Liver (tissue), 9 donors: Measurements from ENCODE around the gene HAAO. TPM values are rescaled to one million over a fixed set of nuclear protein-coding genes. Genes with fewer than 3 reads are reported as not detected.

ENCODE experiments used
- DNase-seq: peaks from one replicate; pipeline ENCODE4 v3.0.0-alpha.2; 2017; ENCODE audit warnings: low spot score
- H3K27ac ChIP-seq, 2 donors: one replicate each; pipeline ENCODE4 v1.7.0; 2013; ENCODE audit warnings: inconsistent platforms in 2 of 2, low read length in 2 of 2, control low read depth in 1 of 2, low read depth in 1 of 2, mild to moderate bottlenecking in 1 of 2
- H3K27me3 ChIP-seq, 4 donors: one replicate each; pipeline versions ENCODE4 v1.6.1 to v1.7.0; 2013; ENCODE audit warnings: low read length in 3 of 4, inconsistent platforms in 1 of 4, mild to moderate bottlenecking in 1 of 4, moderate library complexity in 1 of 4; ENCODE audit not compliant: control insufficient read depth in 4 of 4, insufficient read depth in 4 of 4
- H3K36me3 ChIP-seq, 4 donors: one replicate each; pipeline versions ENCODE4 v1.6.1 to v1.7.0; 2013; ENCODE audit warnings: low read length in 3 of 4, mild to moderate bottlenecking in 3 of 4, low read depth in 1 of 4, moderate library complexity in 1 of 4; ENCODE audit not compliant: control insufficient read depth in 4 of 4, insufficient read depth in 3 of 4
- H3K4me1 ChIP-seq, 4 donors: one replicate each; pipeline versions ENCODE4 v1.6.1 to v1.7.0; 2013; ENCODE audit warnings: low read length in 3 of 4, mild to moderate bottlenecking in 3 of 4, moderate library complexity in 1 of 4; ENCODE audit not compliant: control insufficient read depth in 4 of 4, insufficient read depth in 4 of 4
- H3K4me3 ChIP-seq, 3 donors: one replicate each; pipeline versions ENCODE4 v1.6.1 to v1.7.0; 2013; ENCODE audit warnings: low read length in 3 of 3, control low read depth in 1 of 3, low read depth in 1 of 3, mild to moderate bottlenecking in 1 of 3
- H3K9ac ChIP-seq, 2 donors: one replicate each; pipeline ENCODE4 v1.7.0; 2013; ENCODE audit warnings: low read length in 2 of 2, mild to moderate bottlenecking in 2 of 2, moderate library complexity in 2 of 2, control low read depth in 1 of 2, low read depth in 1 of 2
- H3K9me3 ChIP-seq, 4 donors: one replicate each; pipeline versions ENCODE4 v1.6.1 to v1.7.0; 2013; ENCODE audit warnings: low read length in 3 of 4; ENCODE audit not compliant: control insufficient read depth in 4 of 4
- EGR1 ChIP-seq, 2 donors: IDR thresholded peaks; 2 replicates each; pipeline ENCODE4 v1.6.1; 2016 to 2018; ENCODE audit warnings: antibody characterized with exemption in 2 of 2, low read depth in 2 of 2
- FOXA1 ChIP-seq: IDR thresholded peaks from 2 replicates; pipeline ENCODE4 v1.6.1; 2016; ENCODE audit warnings: antibody characterized with exemption
- FOXA2 ChIP-seq: IDR thresholded peaks from 2 replicates; pipeline ENCODE4 v1.6.1; 2016; ENCODE audit warnings: antibody characterized with exemption
- GABPA ChIP-seq, 2 donors: IDR thresholded peaks in 1 of 2; conservative IDR thresholded peaks in 1 of 2; 2 replicates each; pipeline ENCODE4 v1.6.1; 2016; ENCODE audit warnings: antibody characterized with exemption in 2 of 2, mild to moderate bottlenecking in 1 of 2, moderate library complexity in 1 of 2
- HNF4G ChIP-seq: IDR thresholded peaks from 2 replicates; pipeline ENCODE4 v1.6.1; 2016; ENCODE audit warnings: antibody characterized with exemption
- JUND ChIP-seq, 2 donors: IDR thresholded peaks; 2 replicates each; pipeline ENCODE4 v1.6.1; 2016; ENCODE audit warnings: antibody characterized with exemption in 2 of 2
- MAX ChIP-seq: IDR thresholded peaks from 2 replicates; pipeline ENCODE4 v1.6.1; 2016; ENCODE audit warnings: antibody characterized with exemption
- NR2F2 ChIP-seq: IDR thresholded peaks from 2 replicates; pipeline ENCODE4 v1.6.1; 2016; ENCODE audit warnings: antibody characterized with exemption
- RAD21 ChIP-seq, 2 donors: IDR thresholded peaks; 2 replicates each; pipeline ENCODE4 v1.6.1; 2016; ENCODE audit warnings: antibody characterized with exemption in 2 of 2, mild to moderate bottlenecking in 2 of 2
- RXRA ChIP-seq, 2 donors: IDR thresholded peaks; 2 replicates each; pipeline ENCODE4 v1.6.1; 2017 to 2018; ENCODE audit warnings: antibody characterized with exemption in 2 of 2, mild to moderate bottlenecking in 1 of 2
- SP1 ChIP-seq: IDR thresholded peaks from 2 replicates; pipeline ENCODE4 v1.6.1; 2018; ENCODE audit warnings: antibody characterized with exemption, mild to moderate bottlenecking
- TAF1 ChIP-seq: conservative IDR thresholded peaks from 2 replicates; pipeline ENCODE4 v1.6.1; 2016; ENCODE audit warnings: antibody characterized with exemption, mild to moderate bottlenecking
- YY1 ChIP-seq: IDR thresholded peaks from 2 replicates; pipeline ENCODE4 v1.6.1; 2016; ENCODE audit warnings: antibody characterized with exemption, mild to moderate bottlenecking
- ZBTB33 ChIP-seq: IDR thresholded peaks from 2 replicates; pipeline ENCODE4 v1.6.1; 2016; ENCODE audit warnings: antibody characterized with exemption
- WGBS: extraction: QIAGEN DNeasy Blood & Tissue Kit; methylation state at CpG from one replicate; pipeline ENCODE4 v1.1.7; 2013; 5-methylcytosine and 5-hydroxymethylcytosine counted together
- polyA plus RNA-seq, 2 donors: library from polyadenylated mRNA; stranded (reverse) in 1 of 2; unstranded in 1 of 2; fragments of 200-250 nt in 1 of 2; fragments of >200 nt in 1 of 2; fragmentation: Nextera tagmentation in 1 of 2; extraction: Ambion mirVana in 1 of 2; gene quantifications; one replicate each; pipeline versions ENCODE4 v1.2.1 to v1.2.3, GENCODE V29; 2013 to 2015
- total RNA-seq, 2 donors: library from RNA; depleted of rRNA; stranded (reverse); fragments of >200 nt; gene quantifications; one replicate each; pipeline ENCODE4 v1.2.3, GENCODE V29; 2014
- TF ChIP-seq, protein P1 (sequence below): IDR thresholded peaks from 2 replicates; pipeline ENCODE4 v1.6.1; 2016; ENCODE audit warnings: antibody characterized with exemption, mild to moderate bottlenecking
- donor health status: healthy.
- donor health status: healthy.
- donor health status: healthy.
- donor health status: healthy.
- donor health status: healthy.

HAAO gene
- total and polyA plus RNA-seq, 4 donors: 17.4 to 140 (median 130) TPM

DNA sequence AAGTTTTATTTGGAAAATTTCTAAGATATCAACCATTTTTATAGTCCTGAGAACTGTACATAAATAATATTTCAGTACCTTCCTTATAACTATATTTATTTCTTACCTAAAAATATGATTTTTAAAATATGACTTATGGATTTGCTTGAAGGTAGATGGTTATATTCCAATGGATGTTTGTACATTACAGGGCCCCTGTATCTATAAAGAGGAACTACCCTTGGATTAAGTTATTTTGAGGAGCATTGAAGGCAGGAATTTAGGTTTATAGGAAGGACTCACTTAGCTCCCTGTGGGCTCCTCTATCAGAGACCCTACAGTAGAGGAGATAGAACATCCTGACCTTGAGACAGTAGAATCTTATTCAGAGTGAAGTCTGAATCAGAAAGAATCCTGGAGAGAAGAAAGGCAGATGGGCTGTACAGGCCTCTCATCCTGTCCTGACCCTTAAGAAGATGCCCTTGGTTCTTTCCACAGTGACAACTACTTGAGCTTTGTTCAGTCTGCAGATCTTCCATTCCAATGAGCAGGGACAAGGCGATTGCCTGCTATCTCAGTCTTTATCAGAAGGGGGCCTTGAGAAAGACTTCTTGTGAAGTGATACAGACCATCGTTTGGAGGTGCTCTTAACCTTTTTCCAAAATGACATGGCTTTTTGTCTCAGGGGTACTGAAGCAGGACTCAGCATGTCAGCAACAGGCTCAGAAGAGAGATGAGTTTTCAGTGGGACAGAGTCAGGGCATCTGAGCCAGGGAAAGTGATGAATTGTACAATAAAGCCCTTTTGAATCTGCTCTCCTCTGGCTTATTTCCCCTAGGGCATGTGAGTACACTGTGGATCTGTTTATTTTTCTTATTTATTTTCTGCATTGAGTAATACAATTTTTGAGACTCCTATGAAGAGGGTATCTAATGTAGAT lies 49.4 kb downstream of the HAAO start:
- H3K4me1 ChIP-seq: no peaks in the 10 kb centered on the region
- TF ChIP-seq YY1: no peak
- TF ChIP-seq, protein P1, sequence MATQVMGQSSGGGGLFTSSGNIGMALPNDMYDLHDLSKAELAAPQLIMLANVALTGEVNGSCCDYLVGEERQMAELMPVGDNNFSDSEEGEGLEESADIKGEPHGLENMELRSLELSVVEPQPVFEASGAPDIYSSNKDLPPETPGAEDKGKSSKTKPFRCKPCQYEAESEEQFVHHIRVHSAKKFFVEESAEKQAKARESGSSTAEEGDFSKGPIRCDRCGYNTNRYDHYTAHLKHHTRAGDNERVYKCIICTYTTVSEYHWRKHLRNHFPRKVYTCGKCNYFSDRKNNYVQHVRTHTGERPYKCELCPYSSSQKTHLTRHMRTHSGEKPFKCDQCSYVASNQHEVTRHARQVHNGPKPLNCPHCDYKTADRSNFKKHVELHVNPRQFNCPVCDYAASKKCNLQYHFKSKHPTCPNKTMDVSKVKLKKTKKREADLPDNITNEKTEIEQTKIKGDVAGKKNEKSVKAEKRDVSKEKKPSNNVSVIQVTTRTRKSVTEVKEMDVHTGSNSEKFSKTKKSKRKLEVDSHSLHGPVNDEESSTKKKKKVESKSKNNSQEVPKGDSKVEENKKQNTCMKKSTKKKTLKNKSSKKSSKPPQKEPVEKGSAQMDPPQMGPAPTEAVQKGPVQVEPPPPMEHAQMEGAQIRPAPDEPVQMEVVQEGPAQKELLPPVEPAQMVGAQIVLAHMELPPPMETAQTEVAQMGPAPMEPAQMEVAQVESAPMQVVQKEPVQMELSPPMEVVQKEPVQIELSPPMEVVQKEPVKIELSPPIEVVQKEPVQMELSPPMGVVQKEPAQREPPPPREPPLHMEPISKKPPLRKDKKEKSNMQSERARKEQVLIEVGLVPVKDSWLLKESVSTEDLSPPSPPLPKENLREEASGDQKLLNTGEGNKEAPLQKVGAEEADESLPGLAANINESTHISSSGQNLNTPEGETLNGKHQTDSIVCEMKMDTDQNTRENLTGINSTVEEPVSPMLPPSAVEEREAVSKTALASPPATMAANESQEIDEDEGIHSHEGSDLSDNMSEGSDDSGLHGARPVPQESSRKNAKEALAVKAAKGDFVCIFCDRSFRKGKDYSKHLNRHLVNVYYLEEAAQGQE: no peak
- no peak overlapping the region for H3K27ac ChIP-seq
- peaks cover 0 to 2% (median 0%) of the 10 kb centered on the region in 4 donors for H3K36me3 ChIP-seq
- H3K9me3 ChIP-seq: no peaks in the 10 kb centered on the region
- no peak overlapping the region for H3K9ac ChIP-seq
- no peaks in the 10 kb centered on the region for H3K27me3 ChIP-seq
- WGBS: 93% methylated on average over 2 of the region's 2 CpGs
- no peak overlapping the region for H3K4me3 ChIP-seq
- no peak for DNase-seq

DNA sequence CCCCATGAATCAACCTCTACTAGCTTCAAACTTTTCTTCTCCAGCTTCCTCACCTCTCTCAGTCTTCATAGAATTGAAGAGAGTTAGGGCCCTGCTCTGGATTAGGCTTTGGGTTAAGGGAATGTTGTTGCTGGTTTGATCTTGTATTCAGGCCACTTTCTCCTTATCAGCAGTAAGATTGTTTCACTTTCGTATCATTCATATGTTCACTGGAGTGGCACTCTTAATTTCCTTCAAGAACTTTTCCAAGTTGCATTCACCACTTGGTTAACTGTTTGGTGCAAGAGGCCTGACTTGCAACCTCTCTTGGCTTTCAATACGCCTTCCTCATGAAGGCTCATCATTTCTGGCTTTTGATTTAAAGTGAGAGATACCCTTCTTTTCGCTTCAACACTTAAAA lies 51.2 kb downstream of the HAAO start:
- TF ChIP-seq GABPA (IDR thresholded peaks at IDR 0.05 in 1 of 2, conservative IDR thresholded peaks at IDR 0.05 in 1 of 2): no peak
- TF ChIP-seq ZBTB33: no peak
- no peak for TF ChIP-seq FOXA2
- TF ChIP-seq FOXA1: no peak
- no peak for TF ChIP-seq RAD21 (IDR thresholded peaks at IDR 0.05)
- no peak for TF ChIP-seq RXRA (IDR thresholded peaks at IDR 0.05)
- TF ChIP-seq MAX: no peak
- TF ChIP-seq, protein P1: no peak
- TF ChIP-seq JUND (IDR thresholded peaks at IDR 0.05): no peak
- no peak for TF ChIP-seq HNF4G
- TF ChIP-seq NR2F2: no peak
- no peak for TF ChIP-seq TAF1
- TF ChIP-seq YY1: no peak
- no peak for TF ChIP-seq EGR1 (IDR thresholded peaks at IDR 0.05; ENCODE audit: low read depth in 2 of 2)
- no peak for TF ChIP-seq SP1
- no peak for DNase-seq
- no peaks in the 10 kb centered on the region for H3K27me3 ChIP-seq
- H3K4me1 ChIP-seq: no peaks in the 10 kb centered on the region
- H3K36me3 ChIP-seq: peaks cover 0 to 4% (median under 1%) of the 10 kb centered on the region in 4 donors
- no peak overlapping the region for H3K4me3 ChIP-seq
- H3K9me3 ChIP-seq: no peaks in the 10 kb centered on the region
- H3K27ac ChIP-seq: no peak overlapping the region
- no peak overlapping the region for H3K9ac ChIP-seq
- WGBS: 86% methylated on average over 3 of the region's 3 CpGs
